ENCODE data around the gene BTF3L4. TPM values are rescaled to one million over a fixed set of nuclear protein-coding genes. Genes with fewer than 3 reads are reported as not detected.
"Not testable (repeated sequence)": the region's sequence is repeated elsewhere in the genome, so short reads cannot be mapped to it uniquely, and the experiment has no call there.

The BTF3L4 gene
- total RNA-seq, 1 experiment from 2014 or later, result 47.0 TPM

DNA sequence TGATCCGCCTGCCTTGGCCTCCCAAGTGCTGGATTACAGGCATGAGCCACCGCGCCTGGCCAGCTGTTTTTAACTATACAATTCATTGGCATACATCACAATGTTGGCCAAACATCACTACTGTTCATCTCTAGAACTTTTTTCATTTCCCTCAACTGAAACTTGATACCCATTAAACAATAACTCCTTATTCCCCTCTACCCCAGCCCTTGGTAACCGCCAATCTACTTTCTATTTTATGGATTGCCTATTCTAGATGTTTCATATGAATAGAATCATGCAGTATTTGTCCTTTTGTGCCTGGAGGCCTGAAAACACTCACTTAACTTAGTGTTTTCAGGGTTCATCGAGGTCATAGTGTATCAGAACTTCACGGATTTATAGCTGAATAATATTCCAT is 16.2 kb downstream of the BTF3L4 start:
- Histone ChIP-seq H3K27me3 (ENCODE audit: insufficient read depth, low read depth) (no peaks in the 10 kb centered on the region), H3K79me2 (ENCODE audit: low read depth) (peaks cover 72% of the 10 kb centered on the region), H3K4me1 (replicated peaks; ENCODE audit: insufficient read depth) (no peaks in the 10 kb centered on the region), H3K4me2 (no peak overlapping the region), H3K36me3 (ENCODE audit: low read depth) (peaks cover 39% of the 10 kb centered on the region), H3K9me2 (ENCODE audit: insufficient read depth) (no peaks in the 10 kb centered on the region), H3K9me3 (ENCODE audit: insufficient read depth, low read depth) (no peaks in the 10 kb centered on the region), H4K20me1 (ENCODE audit: insufficient read depth) (peaks cover 79% of the 10 kb centered on the region), H2AFZ (no peak overlapping the region), H3F3A (ENCODE audit: insufficient read depth, low read depth) (peaks cover 19% of the 10 kb centered on the region; the same call in 1 of the 2 replicates), H3K27ac (no peak overlapping the region), H3K4me3 (no peak overlapping the region)
- no TSS peak for BruUV-seq (replicated peaks)
- ChIA-PET CTCF (interaction anchor here (0.6 kb wide), 1 partner anchor 296 kb away, joined by 12 read pairs; no protein-coding TSS in a partner anchor), POLR2A (ENCODE audit: unreplicated experiment) (interaction anchor here (0.5 kb wide), 1 partner anchor 249 kb away, joined by 19 read pairs; no protein-coding TSS in a partner anchor)
- intact Hi-C loops (cut with micrococcal nuclease; ENCODE audit: unreplicated experiment), result no loop called here
- TF ChIP-seq, protein P1, sequence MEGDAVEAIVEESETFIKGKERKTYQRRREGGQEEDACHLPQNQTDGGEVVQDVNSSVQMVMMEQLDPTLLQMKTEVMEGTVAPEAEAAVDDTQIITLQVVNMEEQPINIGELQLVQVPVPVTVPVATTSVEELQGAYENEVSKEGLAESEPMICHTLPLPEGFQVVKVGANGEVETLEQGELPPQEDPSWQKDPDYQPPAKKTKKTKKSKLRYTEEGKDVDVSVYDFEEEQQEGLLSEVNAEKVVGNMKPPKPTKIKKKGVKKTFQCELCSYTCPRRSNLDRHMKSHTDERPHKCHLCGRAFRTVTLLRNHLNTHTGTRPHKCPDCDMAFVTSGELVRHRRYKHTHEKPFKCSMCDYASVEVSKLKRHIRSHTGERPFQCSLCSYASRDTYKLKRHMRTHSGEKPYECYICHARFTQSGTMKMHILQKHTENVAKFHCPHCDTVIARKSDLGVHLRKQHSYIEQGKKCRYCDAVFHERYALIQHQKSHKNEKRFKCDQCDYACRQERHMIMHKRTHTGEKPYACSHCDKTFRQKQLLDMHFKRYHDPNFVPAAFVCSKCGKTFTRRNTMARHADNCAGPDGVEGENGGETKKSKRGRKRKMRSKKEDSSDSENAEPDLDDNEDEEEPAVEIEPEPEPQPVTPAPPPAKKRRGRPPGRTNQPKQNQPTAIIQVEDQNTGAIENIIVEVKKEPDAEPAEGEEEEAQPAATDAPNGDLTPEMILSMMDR (conservative IDR thresholded peaks at IDR 0.05), result no peak
- no peak for TF ChIP-seq EZH2 (IDR thresholded peaks at IDR 0.05; ENCODE audit: low read depth)
- DNase-seq, result no peak

GRCh38 chr1:52077277-52077676 is 21.2 kb downstream of the BTF3L4 start:
- DNase-seq; intact Hi-C loops (cut with micrococcal nuclease; ENCODE audit: unreplicated experiment); CTCF ChIA-PET; BruUV-seq (replicated peaks); H3K4me2 ChIP-seq; H3K4me3 ChIP-seq; H3K27ac ChIP-seq; H3K9me3 ChIP-seq (ENCODE audit: insufficient read depth, low read depth); H3K27me3 ChIP-seq (ENCODE audit: insufficient read depth, low read depth); H2AFZ ChIP-seq; H3K4me1 ChIP-seq (replicated peaks; ENCODE audit: insufficient read depth); H3K9me2 ChIP-seq (ENCODE audit: insufficient read depth): not testable (repeated sequence)
- H4K20me1 ChIP-seq (ENCODE audit: insufficient read depth), result peaks cover 65% of the 10 kb centered on the region
- POLR2A ChIA-PET (ENCODE audit: unreplicated experiment), result interaction anchor here (0.6 kb wide), 1 partner anchor 137 kb away, joined by 6 read pairs; no protein-coding TSS in a partner anchor
- H3K36me3 ChIP-seq (ENCODE audit: low read depth), result peaks cover 22% of the 10 kb centered on the region; the same call in 1 of the 2 replicates
- H3F3A ChIP-seq (ENCODE audit: insufficient read depth, low read depth), result peaks cover 13% of the 10 kb centered on the region; the same call in 1 of the 2 replicates
- peaks cover 53% of the 10 kb centered on the region for H3K79me2 ChIP-seq (ENCODE audit: low read depth)

DNA sequence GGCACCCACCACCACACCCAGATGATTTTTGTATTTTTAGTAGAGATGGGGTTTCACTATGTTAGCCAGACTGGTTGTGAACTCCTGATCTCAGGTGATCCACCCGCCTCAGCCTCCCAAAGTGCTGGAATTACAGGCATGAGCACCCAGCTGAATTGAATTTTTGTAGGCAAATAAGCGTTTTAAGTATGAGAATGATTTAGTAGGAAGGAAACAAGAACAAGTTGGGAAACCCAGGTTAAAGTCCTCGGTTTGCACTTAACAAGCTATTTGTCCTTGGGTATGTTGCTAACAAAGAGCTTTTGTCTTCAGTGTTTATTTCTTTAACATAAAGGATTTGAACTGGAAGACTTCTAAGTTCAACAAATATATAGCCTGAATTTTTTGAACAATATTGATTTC is 23.9 kb downstream of the BTF3L4 start:
- Histone ChIP-seq H3K27ac (no peak overlapping the region), H3K36me3 (ENCODE audit: low read depth) (0 out of 2 replicates have a peak, but pooled peaks cover 15% of the 10 kb centered on the region), H3K4me3 (no peak overlapping the region), H2AFZ (no peak overlapping the region), H3F3A (ENCODE audit: insufficient read depth, low read depth) (peaks cover 17% of the 10 kb centered on the region; the same call in 1 of the 2 replicates), H3K9me3 (ENCODE audit: insufficient read depth, low read depth) (no peaks in the 10 kb centered on the region), H4K20me1 (ENCODE audit: insufficient read depth) (peaks cover 63% of the 10 kb centered on the region), H3K9me2 (ENCODE audit: insufficient read depth) (no peaks in the 10 kb centered on the region), H3K4me2 (no peak overlapping the region), H3K27me3 (ENCODE audit: insufficient read depth, low read depth) (no peaks in the 10 kb centered on the region), H3K79me2 (ENCODE audit: low read depth) (peaks cover 39% of the 10 kb centered on the region; the same call in 1 of the 2 replicates), H3K4me1 (replicated peaks; ENCODE audit: insufficient read depth) (no peaks in the 10 kb centered on the region)
- CTCF ChIA-PET, result no interaction called here
- POLR2A ChIA-PET (ENCODE audit: unreplicated experiment), result interaction anchor here (0.6 to 0.7 kb wide), 2 partner anchors 12 to 28 kb away, joined by 3 to 16 read pairs; no protein-coding TSS in a partner anchor
- DNase-seq, result no peak
- intact Hi-C loops (cut with micrococcal nuclease; ENCODE audit: unreplicated experiment), result no loop called here
- TF ChIP-seq, protein P1 (conservative IDR thresholded peaks at IDR 0.05), result no peak
- TF ChIP-seq EZH2 (IDR thresholded peaks at IDR 0.05; ENCODE audit: low read depth), result no peak
- no TSS peak for BruUV-seq (replicated peaks)

GRCh38 chr1:52087892-52088291 is 31.8 kb downstream of the BTF3L4 start:
- DNase-seq; H3K4me1 ChIP-seq (replicated peaks; ENCODE audit: insufficient read depth); H3K4me2 ChIP-seq; POLR2A ChIA-PET (ENCODE audit: unreplicated experiment); H3K9me3 ChIP-seq (ENCODE audit: insufficient read depth, low read depth); H2AFZ ChIP-seq; H3K79me2 ChIP-seq (ENCODE audit: low read depth); H3K9me2 ChIP-seq (ENCODE audit: insufficient read depth); H3K27me3 ChIP-seq (ENCODE audit: insufficient read depth, low read depth); H3K4me3 ChIP-seq; CTCF ChIA-PET; intact Hi-C loops (cut with micrococcal nuclease; ENCODE audit: unreplicated experiment); H3K27ac ChIP-seq; BruUV-seq (replicated peaks): not testable (repeated sequence)
- Histone ChIP-seq H3F3A (ENCODE audit: insufficient read depth, low read depth) (peaks cover 15% of the 10 kb centered on the region; the same call in 1 of the 2 replicates), H3K36me3 (ENCODE audit: low read depth) (peaks cover 28% of the 10 kb centered on the region; the same call in 1 of the 2 replicates), H4K20me1 (ENCODE audit: insufficient read depth) (peaks cover 28% of the 10 kb centered on the region)

GRCh38 chr1:52094300-52094699 is 38.2 kb downstream of the BTF3L4 start:
- POLR2A ChIA-PET (ENCODE audit: unreplicated experiment), result interaction anchor here (0.7 kb wide), 1 partner anchor 9 kb away, joined by 5 read pairs; no protein-coding TSS in a partner anchor

More at GRCh38 chr1:52094300-52094699, 38.2 kb downstream of the BTF3L4 start:
- H3K9me2 ChIP-seq (ENCODE audit: insufficient read depth); H3K4me1 ChIP-seq (replicated peaks; ENCODE audit: insufficient read depth); BruUV-seq (replicated peaks); H3K4me2 ChIP-seq; DNase-seq; CTCF ChIA-PET; H3K27me3 ChIP-seq (ENCODE audit: insufficient read depth, low read depth); H3K27ac ChIP-seq; intact Hi-C loops (cut with micrococcal nuclease; ENCODE audit: unreplicated experiment); H4K20me1 ChIP-seq (ENCODE audit: insufficient read depth); H3K9me3 ChIP-seq (ENCODE audit: insufficient read depth, low read depth); H2AFZ ChIP-seq; H3K4me3 ChIP-seq; H3K79me2 ChIP-seq (ENCODE audit: low read depth): not testable (repeated sequence)
- peaks cover 13% of the 10 kb centered on the region; the same call in 1 of the 2 replicates for H3K36me3 ChIP-seq (ENCODE audit: low read depth)
- H3F3A ChIP-seq (ENCODE audit: insufficient read depth, low read depth), result peaks cover 16% of the 10 kb centered on the region; the same call in 1 of the 2 replicates

Measured in PC-9 (cell line).